ENCODE measurements around the gene DNAJC10. TPM values are rescaled to one million over a fixed set of nuclear protein-coding genes. Genes with fewer than 3 reads are reported as not detected.

Gene DNAJC10
- total and polyA plus RNA-seq, 9 donors = 23.4 to 103 (median 65.7) TPM

GRCh38 chr2:182826064-182826463 is 110.0 kb downstream of the DNAJC10 start:
- no peak overlapping the region for H3K4me3 ChIP-seq
- H3K9me3 ChIP-seq = no peaks in the 10 kb centered on the region
- H3K27ac ChIP-seq = no peak overlapping the region
- intact Hi-C loops (cut with DNase I) = no loop called here
- TF ChIP-seq CTCF (IDR thresholded peaks at IDR 0.05) = no peak
- no peak for TF ChIP-seq POLR2A (IDR thresholded peaks at IDR 0.05)
- no peak for TF ChIP-seq EP300 (IDR thresholded peaks at IDR 0.05)
- H3K36me3 ChIP-seq = no peaks in the 10 kb centered on the region
- 9 to 28% (median 17%) methylated on average over 1 of the region's 1 CpG for WGBS, 3 donors
- no peaks in the 10 kb centered on the region for H3K27me3 ChIP-seq
- DNase-seq = no peak
- no peaks in the 10 kb centered on the region for H3K4me1 ChIP-seq (ENCODE audit: insufficient read depth)

- no peak for DNase-seq
- 80 to 93% (median 85%) methylated on average over 3 of the region's 3 CpGs for WGBS, 3 donors
- H3K36me3 ChIP-seq = no peaks in the 10 kb centered on the region
- no peaks in the 10 kb centered on the region for H3K27me3 ChIP-seq
- H3K4me3 ChIP-seq = no peak overlapping the region
- intact Hi-C loops (cut with DNase I) = no loop called here
- no peaks in the 10 kb centered on the region for H3K9me3 ChIP-seq
- no peaks in the 10 kb centered on the region for H3K4me1 ChIP-seq (ENCODE audit: insufficient read depth)
- TF ChIP-seq POLR2A (IDR thresholded peaks at IDR 0.05) = no peak
- no peak for TF ChIP-seq CTCF (IDR thresholded peaks at IDR 0.05)
- TF ChIP-seq EP300 (IDR thresholded peaks at IDR 0.05) = no peak
- H3K27ac ChIP-seq = no peak overlapping the region
These were observed 110.4 kb downstream of the DNAJC10 start for GRCh38 chr2:182826496-182826895.

GRCh38 chr2:182827182-182827879 is 111.3 kb downstream of the DNAJC10 start:
- H3K27ac ChIP-seq = no peak overlapping the region

GRCh38 chr2:182831101-182831500 is 115.0 kb downstream of the DNAJC10 start:
- H3K27me3 ChIP-seq = no peaks in the 10 kb centered on the region
- no peak overlapping the region for H3K4me3 ChIP-seq
- H3K36me3 ChIP-seq = no peaks in the 10 kb centered on the region
- H3K9me3 ChIP-seq = no peaks in the 10 kb centered on the region
- DNase-seq = no peak
- intact Hi-C loops (cut with DNase I) = no loop called here
- no peak for TF ChIP-seq EP300 (IDR thresholded peaks at IDR 0.05)
- no peak for TF ChIP-seq POLR2A (IDR thresholded peaks at IDR 0.05)
- TF ChIP-seq CTCF (IDR thresholded peaks at IDR 0.05) = no peak
- H3K4me1 ChIP-seq (ENCODE audit: insufficient read depth) = no peaks in the 10 kb centered on the region
- H3K27ac ChIP-seq = no peak overlapping the region

More at GRCh38 chr2:182827182-182827879, 111.3 kb downstream of the DNAJC10 start:
- DNase-seq = no peak
- Histone ChIP-seq H3K4me3 (no peak overlapping the region), H3K9me3 (no peaks in the 10 kb centered on the region), H3K4me1 (ENCODE audit: insufficient read depth) (no peaks in the 10 kb centered on the region), H3K36me3 (no peaks in the 10 kb centered on the region), H3K27me3 (no peaks in the 10 kb centered on the region)
- 5 to 6% (median 5%) methylated on average over 2 of the region's 2 CpGs for WGBS, 3 donors
- intact Hi-C loops (cut with DNase I) = no loop called here
- TF ChIP-seq CTCF (IDR thresholded peaks at IDR 0.05) (no peak), POLR2A (IDR thresholded peaks at IDR 0.05) (no peak), EP300 (IDR thresholded peaks at IDR 0.05) (no peak)

Measured in ovary (tissue), 9 donors.